Measurements from ENCODE around the gene SLC6A13. TPM values are rescaled to one million over a fixed set of nuclear protein-coding genes. Genes with fewer than 3 reads are reported as not detected.

SLC6A13 gene
- total RNA-seq, 1 experiment from 2014 or later: 0.72 TPM

GRCh38 chr12:265096-265495, 2.5 kb upstream of the SLC6A13 start:
- intact Hi-C loops (cut with micrococcal nuclease): no loop called here
- Mint-ChIP-seq H3K4me1 (ENCODE audit: insufficient read depth, unreplicated experiment) (peaks cover 5% of the 10 kb centered on the region), H3K36me3 (ENCODE audit: insufficient read depth, unreplicated experiment) (no peaks in the 10 kb centered on the region), H3K4me3 (ENCODE audit: unreplicated experiment) (no peak overlapping the region), H3K9me3 (ENCODE audit: unreplicated experiment) (no peaks in the 10 kb centered on the region), H3K27me3 (ENCODE audit: insufficient read depth, unreplicated experiment) (peaks cover 34% of the 10 kb centered on the region), H3K27ac (ENCODE audit: low read depth, unreplicated experiment) (no peak overlapping the region)
- no TSS peak for BruUV-seq (replicated peaks)
- no peak for TF ChIP-seq CTCF (IDR thresholded peaks at IDR 0.05; ENCODE audit: unreplicated experiment)
- ChIA-PET CTCF (no interaction called here), POLR2A (no interaction called here)
- no peak for DNase-seq (ENCODE audit: unreplicated experiment)

GRCh38 chr12:264269-264668, 1.6 kb upstream of the SLC6A13 start:
- no peak for DNase-seq (ENCODE audit: unreplicated experiment)
- TF ChIP-seq CTCF (IDR thresholded peaks at IDR 0.05; ENCODE audit: unreplicated experiment): no peak
- Mint-ChIP-seq H3K36me3 (ENCODE audit: insufficient read depth, unreplicated experiment) (no peaks in the 10 kb centered on the region), H3K27ac (ENCODE audit: low read depth, unreplicated experiment) (no peak overlapping the region), H3K4me1 (ENCODE audit: insufficient read depth, unreplicated experiment) (peaks cover 5% of the 10 kb centered on the region), H3K9me3 (ENCODE audit: unreplicated experiment) (no peaks in the 10 kb centered on the region), H3K4me3 (ENCODE audit: unreplicated experiment) (no peak overlapping the region), H3K27me3 (ENCODE audit: insufficient read depth, unreplicated experiment) (peaks cover 42% of the 10 kb centered on the region)
- BruUV-seq (replicated peaks): no TSS peak
- ChIA-PET POLR2A (interaction anchor here (1.5 to 1.7 kb wide), 2 partner anchors 9 to 19 kb away, joined by 3 to 5 read pairs; no protein-coding TSS in a partner anchor), CTCF (interaction anchor here (0.6 kb wide), 1 partner anchor 45 kb away, joined by 3 read pairs; no protein-coding TSS in a partner anchor)
- intact Hi-C loops (cut with micrococcal nuclease): no loop called here

- CTCF ChIA-PET: no interaction called here
- no peaks in the 10 kb centered on the region for H3K36me3 Mint-ChIP-seq (ENCODE audit: insufficient read depth, unreplicated experiment)
Observed at GRCh38 chr12:263574-263973, 938 bp upstream of the SLC6A13 start.

GRCh38 chr12:262113-262512, 523 bp downstream of the SLC6A13 start:
- Mint-ChIP-seq H3K9me3 (ENCODE audit: unreplicated experiment) (no peaks in the 10 kb centered on the region), H3K36me3 (ENCODE audit: insufficient read depth, unreplicated experiment) (peaks cover under 1% of the 10 kb centered on the region), H3K4me1 (ENCODE audit: insufficient read depth, unreplicated experiment) (peaks cover 5% of the 10 kb centered on the region), H3K4me3 (ENCODE audit: unreplicated experiment) (no peak overlapping the region), H3K27me3 (ENCODE audit: insufficient read depth, unreplicated experiment) (peaks cover 48% of the 10 kb centered on the region), H3K27ac (ENCODE audit: low read depth, unreplicated experiment) (no peak overlapping the region)
- CTCF ChIA-PET: interaction anchor here (0.6 kb wide), 1 partner anchor 315 kb away, joined by 3 read pairs; no protein-coding TSS in a partner anchor
- no TSS peak for BruUV-seq (replicated peaks)
- POLR2A ChIA-PET: interaction anchor here (0.7 kb wide), 1 partner anchor 80 kb away, joined by 5 read pairs; no protein-coding TSS in a partner anchor
- intact Hi-C loops (cut with micrococcal nuclease): no loop called here
- DNase-seq (ENCODE audit: unreplicated experiment): no peak
- no peak for TF ChIP-seq CTCF (IDR thresholded peaks at IDR 0.05; ENCODE audit: unreplicated experiment)

More at GRCh38 chr12:263574-263973, 938 bp upstream of the SLC6A13 start:
- intact Hi-C loops (cut with micrococcal nuclease): no loop called here
- DNase-seq (ENCODE audit: unreplicated experiment): no peak
- H3K9me3 Mint-ChIP-seq (ENCODE audit: unreplicated experiment): no peaks in the 10 kb centered on the region
- POLR2A ChIA-PET: interaction anchor here (1.5 to 1.7 kb wide), 2 partner anchors 9 to 20 kb away, joined by 3 to 5 read pairs; no protein-coding TSS in a partner anchor
- H3K4me1 Mint-ChIP-seq (ENCODE audit: insufficient read depth, unreplicated experiment): peaks cover 5% of the 10 kb centered on the region
- BruUV-seq (replicated peaks): no TSS peak
- H3K4me3 Mint-ChIP-seq (ENCODE audit: unreplicated experiment): no peak overlapping the region
- TF ChIP-seq CTCF (IDR thresholded peaks at IDR 0.05; ENCODE audit: unreplicated experiment): no peak
- peaks cover 48% of the 10 kb centered on the region for H3K27me3 Mint-ChIP-seq (ENCODE audit: insufficient read depth, unreplicated experiment)
- H3K27ac Mint-ChIP-seq (ENCODE audit: low read depth, unreplicated experiment): no peak overlapping the region

All from MCF 10A (cell line).